ENCODE data around the gene USH1C. TPM values are rescaled to one million over a fixed set of nuclear protein-coding genes. Genes with fewer than 3 reads are reported as not detected.
A peak's percentile ranks its signal among the peaks of the same experiment; 100 is the strongest.

Gene USH1C
- total and polyA plus RNA-seq, 4 donors = 0.09 to 1.3 (median 0.75) TPM

- DNase-seq (ENCODE audit: low spot score) = no peak
- H3K9ac ChIP-seq (ENCODE audit: low read depth in 1 of 2, low read length in 2 of 2) = no peak overlapping the region
- no peak overlapping the region for H3K4me3 ChIP-seq (ENCODE audit: low read depth in 1 of 3, low read length in 3 of 3)
- no peaks in the 10 kb centered on the region for H3K9me3 ChIP-seq (ENCODE audit: control insufficient read depth in 4 of 4, low read length in 3 of 4)
- TF ChIP-seq NR2F2 (IDR thresholded peaks at IDR 0.05) = peak; percentile 69
- TF ChIP-seq HNF4A (conservative IDR thresholded peaks at IDR 0.05) = no peak
- 82% methylated on average over 4 of the region's 4 CpGs for WGBS
- no peak overlapping the region for H3K27ac ChIP-seq (ENCODE audit: low read depth in 1 of 2, low read length in 2 of 2)
- no peaks in the 10 kb centered on the region for H3K36me3 ChIP-seq (ENCODE audit: control insufficient read depth in 4 of 4, insufficient read depth in 3 of 4, low read depth in 1 of 4, low read length in 3 of 4)
- H3K4me1 ChIP-seq (ENCODE audit: control insufficient read depth in 4 of 4, insufficient read depth in 4 of 4, low read length in 3 of 4) = no peaks in the 10 kb centered on the region
- no peaks in the 10 kb centered on the region for H3K27me3 ChIP-seq (ENCODE audit: control insufficient read depth in 4 of 4, insufficient read depth in 4 of 4, low read length in 3 of 4)
These were observed 53.3 kb downstream of the USH1C start for GRCh38 chr11:17490938-17491337.

GRCh38 chr11:17490232-17490631 is 54.0 kb downstream of the USH1C start:
- H3K9ac ChIP-seq (ENCODE audit: low read depth in 1 of 2, low read length in 2 of 2) = no peak overlapping the region
- H3K36me3 ChIP-seq (ENCODE audit: control insufficient read depth in 4 of 4, insufficient read depth in 3 of 4, low read depth in 1 of 4, low read length in 3 of 4) = no peaks in the 10 kb centered on the region
- no peak overlapping the region for H3K27ac ChIP-seq (ENCODE audit: low read depth in 1 of 2, low read length in 2 of 2)
- H3K9me3 ChIP-seq (ENCODE audit: control insufficient read depth in 4 of 4, low read length in 3 of 4) = no peaks in the 10 kb centered on the region
- no peak overlapping the region for H3K4me3 ChIP-seq (ENCODE audit: low read depth in 1 of 3, low read length in 3 of 3)
- no peaks in the 10 kb centered on the region for H3K27me3 ChIP-seq (ENCODE audit: control insufficient read depth in 4 of 4, insufficient read depth in 4 of 4, low read length in 3 of 4)
- no peak for DNase-seq (ENCODE audit: low spot score)
- 89% methylated on average over 6 of the region's 6 CpGs for WGBS
- no peak for TF ChIP-seq RXRA (IDR thresholded peaks at IDR 0.05)
- no peak for TF ChIP-seq GABPA (IDR thresholded peaks at IDR 0.05 in 1 of 2, conservative IDR thresholded peaks at IDR 0.05 in 1 of 2)
- TF ChIP-seq FOXA2 (IDR thresholded peaks at IDR 0.05) = no peak
- TF ChIP-seq YY1 (IDR thresholded peaks at IDR 0.05) = no peak
- no peak for TF ChIP-seq REST (IDR thresholded peaks at IDR 0.05)
- H3K4me1 ChIP-seq (ENCODE audit: control insufficient read depth in 4 of 4, insufficient read depth in 4 of 4, low read length in 3 of 4) = no peaks in the 10 kb centered on the region

- 75% methylated on average over 5 of the region's 5 CpGs for WGBS
- TF ChIP-seq RXRA (IDR thresholded peaks at IDR 0.05) = no peak
- no peak for TF ChIP-seq ATF3 (IDR thresholded peaks at IDR 0.05)
- TF ChIP-seq FOXA1 (IDR thresholded peaks at IDR 0.05) = no peak
- no peak for TF ChIP-seq FOXA2 (IDR thresholded peaks at IDR 0.05)
- TF ChIP-seq JUND (IDR thresholded peaks at IDR 0.05) = no peak
- Histone ChIP-seq H3K27me3 (ENCODE audit: control insufficient read depth in 4 of 4, insufficient read depth in 4 of 4, low read length in 3 of 4) (no peaks in the 10 kb centered on the region), H3K4me1 (ENCODE audit: control insufficient read depth in 4 of 4, insufficient read depth in 4 of 4, low read length in 3 of 4) (no peaks in the 10 kb centered on the region), H3K4me3 (ENCODE audit: low read depth in 1 of 3, low read length in 3 of 3) (no peak overlapping the region), H3K27ac (ENCODE audit: low read depth in 1 of 2, low read length in 2 of 2) (no peak overlapping the region), H3K9ac (ENCODE audit: low read depth in 1 of 2, low read length in 2 of 2) (no peak overlapping the region), H3K9me3 (ENCODE audit: control insufficient read depth in 4 of 4, low read length in 3 of 4) (no peaks in the 10 kb centered on the region), H3K36me3 (ENCODE audit: control insufficient read depth in 4 of 4, insufficient read depth in 3 of 4, low read depth in 1 of 4, low read length in 3 of 4) (no peaks in the 10 kb centered on the region)
- DNase-seq (ENCODE audit: low spot score) = no peak
These were observed 54.5 kb downstream of the USH1C start for GRCh38 chr11:17489751-17490150.

- 75% methylated on average over 1 of the region's 1 CpG for WGBS
- Histone ChIP-seq H3K4me3 (ENCODE audit: low read depth in 1 of 3, low read length in 3 of 3) (no peak overlapping the region), H3K4me1 (ENCODE audit: control insufficient read depth in 4 of 4, insufficient read depth in 4 of 4, low read length in 3 of 4) (no peaks in the 10 kb centered on the region), H3K9ac (ENCODE audit: low read depth in 1 of 2, low read length in 2 of 2) (no peak overlapping the region), H3K9me3 (ENCODE audit: control insufficient read depth in 4 of 4, low read length in 3 of 4) (peaks cover 0 to under 1% (median 0%) of the 10 kb centered on the region in 4 donors), H3K27ac (ENCODE audit: low read depth in 1 of 2, low read length in 2 of 2) (no peak overlapping the region), H3K27me3 (ENCODE audit: control insufficient read depth in 4 of 4, insufficient read depth in 4 of 4, low read length in 3 of 4) (no peaks in the 10 kb centered on the region), H3K36me3 (ENCODE audit: control insufficient read depth in 4 of 4, insufficient read depth in 3 of 4, low read depth in 1 of 4, low read length in 3 of 4) (no peaks in the 10 kb centered on the region)
- TF ChIP-seq FOXA1 (IDR thresholded peaks at IDR 0.05) = no peak
- TF ChIP-seq ZBTB33 (IDR thresholded peaks at IDR 0.05) = no peak
- no peak for TF ChIP-seq HNF4G (IDR thresholded peaks at IDR 0.05)
- TF ChIP-seq MAX (IDR thresholded peaks at IDR 0.05) = no peak
- TF ChIP-seq HNF4A (conservative IDR thresholded peaks at IDR 0.05) = no peak
- no peak for TF ChIP-seq CTCF (IDR thresholded peaks at IDR 0.05; ENCODE audit: low read depth, low read length, missing input control)
- TF ChIP-seq SP1 (IDR thresholded peaks at IDR 0.05) = no peak
- DNase-seq (ENCODE audit: low spot score) = no peak
These were observed 55.7 kb downstream of the USH1C start for GRCh38 chr11:17488563-17488962.
